Activated CD4-positive, alpha-beta T cell treated with anti-CD3 and anti-CD28 coated beads, Interleukin-2, amount 50 U/mL, for 4 hours (primary cell): ENCODE data around the gene FBXO48.
A peak's percentile ranks its signal among the peaks of the same experiment; 100 is the strongest.
"Not testable (repeated sequence)": the region's sequence is repeated elsewhere in the genome, so short reads cannot be mapped to it uniquely, and the experiment has no call there.

Source experiments
- DNase-seq, 2 experiments: peaks; one replicate each; pipeline ENCODE4 v3.0.0-alpha.2; 2020

Gene FBXO48

GRCh38 chr2:68467077-68467960 is at the start of gene FBXO48, which contains the start of gene APLF:
Gene FBXO48, minus strand, starts transcription at chr2:68467294. Its CDS starts 2,149 bp downstream, at chr2:68465145.
Gene APLF, plus strand, starts transcription at chr2:68467585. Its CDS starts 147 bp downstream, at chr2:68467732.
- DNase-seq, result peak; percentile 98 to 99

- DNase-seq, result no peak
Observed at GRCh38 chr2:68516051-68516955, 49.2 kb upstream of the FBXO48 start.

- DNase-seq, result no peak
Observed at GRCh38 chr2:68514316-68514929, 47.3 kb upstream of the FBXO48 start.

- DNase-seq, result no peak
Observed at GRCh38 chr2:68512966-68513365, 45.9 kb upstream of the FBXO48 start.

- DNase-seq, result no peak
Observed at GRCh38 chr2:68512326-68512725, 45.2 kb upstream of the FBXO48 start.

GRCh38 chr2:68506170-68506569 is 39.1 kb upstream of the FBXO48 start:
- no peak for DNase-seq

- DNase-seq, result no peak
Observed at GRCh38 chr2:68505603-68506159, 38.6 kb upstream of the FBXO48 start.

- DNase-seq, result no peak
Observed at GRCh38 chr2:68501768-68502167, 34.7 kb upstream of the FBXO48 start.

- no peak for DNase-seq
Observed at GRCh38 chr2:68500649-68501048, 33.6 kb upstream of the FBXO48 start.

- no peak for DNase-seq
Observed at GRCh38 chr2:68499133-68499532, 32.0 kb upstream of the FBXO48 start.

GRCh38 chr2:68491582-68491981 is 24.5 kb upstream of the FBXO48 start:
- DNase-seq, result no peak

GRCh38 chr2:68489282-68489681 is 22.2 kb upstream of the FBXO48 start:
- DNase-seq, result no peak

- not testable (repeated sequence) for DNase-seq
Observed at GRCh38 chr2:68488605-68489004, 21.5 kb upstream of the FBXO48 start.

- no peak for DNase-seq
Observed at GRCh38 chr2:68487773-68488355, 20.8 kb upstream of the FBXO48 start.

GRCh38 chr2:68483011-68483410 is 15.9 kb upstream of the FBXO48 start:
- no peak for DNase-seq

- no peak for DNase-seq
Observed at GRCh38 chr2:68482296-68482820, 15.3 kb upstream of the FBXO48 start.

- no peak for DNase-seq
Observed at GRCh38 chr2:68478688-68479087, 11.6 kb upstream of the FBXO48 start.

- DNase-seq, result no peak
Observed at GRCh38 chr2:68476454-68476853, 9.4 kb upstream of the FBXO48 start.

GRCh38 chr2:68475576-68475975 is 8.5 kb upstream of the FBXO48 start:
- no peak for DNase-seq

GRCh38 chr2:68475110-68475509 is 8.0 kb upstream of the FBXO48 start:
- no peak for DNase-seq

GRCh38 chr2:68472796-68473414 is 5.8 kb upstream of the FBXO48 start:
- DNase-seq, result no peak

GRCh38 chr2:68471385-68471784 is 4.3 kb upstream of the FBXO48 start:
- DNase-seq, result no peak
